HFF-Myc (cell line): ENCODE data around the gene GOT2.

Source experiments
- DNase-seq: peaks from one replicate; pipeline ENCODE4 v3.0.0-alpha.2; 2011; ENCODE audit warnings: low read depth; ENCODE audit errors: extremely low read depth
- H3K4me3 ChIP-seq: replicated peaks from 2 replicates; pipeline ENCODE4 v1.5.1; 2011; ENCODE audit warnings: low read depth, mild to moderate bottlenecking, control low read depth, low read length
- CTCF ChIP-seq: IDR thresholded peaks from 2 replicates; pipeline ENCODE4 v1.5.1; 2012; ENCODE audit warnings: mild to moderate bottlenecking, low read depth, low read length, control low read depth; ENCODE audit errors: missing control alignments

Gene GOT2

GRCh38 chr16:58733248-58733670 lies 857 bp downstream of the GOT2 start:
- DNase-seq = no peak

GRCh38 chr16:58732545-58733247 lies 1.4 kb downstream of the GOT2 start:
- TF ChIP-seq CTCF = no peak
- peak overlapping the region; percentile 90 for H3K4me3 ChIP-seq
- DNase-seq = no peak

More at GRCh38 chr16:58733248-58733670, 857 bp downstream of the GOT2 start:
- TF ChIP-seq CTCF = no peak
- peak overlapping the region; percentile 90 for H3K4me3 ChIP-seq

- no peak overlapping the region for H3K4me3 ChIP-seq
- no peak for DNase-seq
- no peak for TF ChIP-seq CTCF
Observed at GRCh38 chr16:58730724-58731370, 3.3 kb downstream of the GOT2 start.

GRCh38 chr16:58727796-58728568 lies 6.1 kb downstream of the GOT2 start:
- DNase-seq = no peak
- no peak overlapping the region for H3K4me3 ChIP-seq
- TF ChIP-seq CTCF = no peak

GRCh38 chr16:58727028-58727781 lies 6.9 kb downstream of the GOT2 start:
- no peak overlapping the region for H3K4me3 ChIP-seq
- TF ChIP-seq CTCF = no peak
- no peak for DNase-seq

GRCh38 chr16:58723109-58723508 lies 11.0 kb downstream of the GOT2 start:
- TF ChIP-seq CTCF = no peak
- no peak overlapping the region for H3K4me3 ChIP-seq
- DNase-seq = no peak
